CD4-positive, alpha-beta T cell (primary cell): ENCODE measurements around the gene ZNF655. TPM values are rescaled to one million over a fixed set of nuclear protein-coding genes. Genes with fewer than 3 reads are reported as not detected.

Experiments used
- ATAC-seq: fragments of 200-7000 bp; cut with Tn5 transposase; one replicate; pipeline ENCODE4 v1.10.0; 2022; ENCODE audit warnings: mild to moderate bottlenecking; ENCODE audit not compliant: poor library complexity
- CTCF ChIA-PET: fragments of 350-600 bp; sonication (Branson Sonifier 250); formaldehyde crosslinking; loops from one replicate; lab custom pipeline; 2021; ENCODE audit warnings: antibody characterized with exemption, inconsistent platforms; lab: Charles Lee
- POLR2A ChIA-PET: fragments of 350-600 bp; sonication (Branson Sonifier 250); formaldehyde crosslinking; loops from one replicate; lab custom pipeline; 2021; ENCODE audit warnings: antibody characterized with exemption, inconsistent platforms; lab: Charles Lee
- DNase-seq, 14 experiments: peaks; one replicate each; pipeline ENCODE4 v3.0.0-alpha.2; 2013 to 2020; ENCODE audit warnings: mixed read lengths in 2 of 14
- H3K27ac ChIP-seq, 2 donors: one replicate each; pipeline versions ENCODE4 v1.5.1 to v1.7.0; 2013; ENCODE audit warnings: low read length in 2 of 2, low read depth in 1 of 2, mild to moderate bottlenecking in 1 of 2
- H3K27me3 ChIP-seq, 2 experiments: 1 replicate in 1 of 2; 2 replicates in 1 of 2; pipeline versions ENCODE4 v1.6.1 to v1.7.0; 2013; ENCODE audit warnings: low read length in 2 of 2, control low read depth in 1 of 2, mild to moderate bottlenecking in 1 of 2, moderate library complexity in 1 of 2; ENCODE audit not compliant: insufficient read depth in 2 of 2, control insufficient read depth in 1 of 2
- H3K36me3 ChIP-seq: one replicate; pipeline ENCODE4 v1.6.1; 2013; ENCODE audit warnings: low read length, control low read depth; ENCODE audit not compliant: insufficient read depth
- H3K4me1 ChIP-seq: one replicate; pipeline ENCODE4 v1.6.1; 2013; ENCODE audit warnings: low read length, control low read depth; ENCODE audit not compliant: insufficient read depth
- H3K4me3 ChIP-seq: one replicate; pipeline ENCODE4 v1.5.1; 2013; ENCODE audit warnings: mild to moderate bottlenecking, low read length, moderate library complexity
- H3K9me3 ChIP-seq, 2 experiments: 1 replicate in 1 of 2; 2 replicates in 1 of 2; pipeline versions ENCODE4 v1.6.1 to v1.7.0; 2013; ENCODE audit warnings: low read length in 2 of 2, mild to moderate bottlenecking in 2 of 2, control low read depth in 1 of 2, moderate library complexity in 1 of 2; ENCODE audit not compliant: control insufficient read depth in 1 of 2, insufficient read depth in 1 of 2
- H3K27ac Mint-ChIP-seq: one replicate; pipeline ENCODE4 v1.8.0; 2020; ENCODE audit warnings: mixed read lengths
- H3K27me3 Mint-ChIP-seq: one replicate; pipeline ENCODE4 v1.8.0; 2021; ENCODE audit warnings: mixed read lengths
- H3K36me3 Mint-ChIP-seq: one replicate; pipeline ENCODE4 v1.8.0; 2021; ENCODE audit warnings: low read depth, mixed read lengths
- H3K4me1 Mint-ChIP-seq: one replicate; pipeline ENCODE4 v1.8.0; 2021; ENCODE audit warnings: low read depth, mixed read lengths
- H3K4me3 Mint-ChIP-seq: one replicate; pipeline ENCODE4 v1.8.0; 2020; ENCODE audit warnings: mild to moderate bottlenecking, mixed read lengths
- H3K9me3 Mint-ChIP-seq: one replicate; pipeline ENCODE4 v1.8.0; 2020; ENCODE audit warnings: mixed read lengths
- intact Hi-C, 2 experiments: fragments of 100-400 bp; cut with DNase I in 1 of 2; cut with micrococcal nuclease in 1 of 2; formaldehyde crosslinking; loops; one replicate each; pipeline versions ENCODE4 v1.15.1 to v1.9.0; 2023 to 2025; cut with DNase I, micrococcal nuclease
- total RNA-seq, 174 experiments: library from RNA in 2 of 174; stranded (reverse) in 2 of 174; gene quantifications; one replicate each; pipeline ENCODE4 v1.2.3 and lab custom pipeline; 2021 to 2026
- TF ChIP-seq, protein P1 (sequence below): fragments of 200-600 bp; IDR thresholded peaks from one replicate; pipeline ENCODE4 v1.8.0; 2022; ENCODE audit warnings: antibody characterized with exemption, mild to moderate bottlenecking

ZNF655 gene
- total RNA-seq, 2 experiments from 2014 or later: 145 to 146 TPM

DNA sequence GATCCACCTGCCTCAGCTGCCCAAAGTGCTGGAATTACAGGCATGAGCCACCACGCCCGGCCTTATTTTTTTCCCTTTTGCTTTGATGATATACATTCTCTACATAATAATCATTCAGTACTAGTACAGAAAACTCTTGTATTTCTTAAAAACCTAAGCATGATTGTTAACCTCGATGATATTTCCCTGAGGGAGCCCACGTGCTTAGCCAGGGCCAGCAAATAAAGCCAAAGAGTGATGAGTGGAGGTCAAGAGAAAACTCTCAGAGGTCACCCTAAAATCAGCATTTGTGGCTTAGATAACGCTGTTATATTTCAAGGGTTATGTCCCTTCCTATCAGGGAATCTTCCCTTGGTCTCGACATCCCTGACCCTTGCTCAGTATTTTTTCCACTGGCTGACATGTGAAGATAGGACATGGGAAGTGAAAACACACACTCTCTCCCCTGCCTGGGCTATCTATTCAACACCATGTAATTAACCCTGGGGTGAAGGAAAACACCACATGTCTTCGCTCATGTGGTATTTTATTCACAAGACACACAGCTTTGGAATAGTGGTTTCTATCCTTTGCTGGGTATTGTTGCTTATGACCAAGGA is 19.1 kb upstream of the ZNF655 start:
- Mint-ChIP-seq H3K9me3 (peaks cover 9% of the 10 kb centered on the region), H3K27me3 (no peaks in the 10 kb centered on the region), H3K27ac (no peak overlapping the region), H3K4me3 (no peak overlapping the region), H3K36me3 (peaks cover 18% of the 10 kb centered on the region), H3K4me1 (no peaks in the 10 kb centered on the region)
- ATAC-seq (no peak), DNase-seq (no peak)
- TF ChIP-seq, protein P1, sequence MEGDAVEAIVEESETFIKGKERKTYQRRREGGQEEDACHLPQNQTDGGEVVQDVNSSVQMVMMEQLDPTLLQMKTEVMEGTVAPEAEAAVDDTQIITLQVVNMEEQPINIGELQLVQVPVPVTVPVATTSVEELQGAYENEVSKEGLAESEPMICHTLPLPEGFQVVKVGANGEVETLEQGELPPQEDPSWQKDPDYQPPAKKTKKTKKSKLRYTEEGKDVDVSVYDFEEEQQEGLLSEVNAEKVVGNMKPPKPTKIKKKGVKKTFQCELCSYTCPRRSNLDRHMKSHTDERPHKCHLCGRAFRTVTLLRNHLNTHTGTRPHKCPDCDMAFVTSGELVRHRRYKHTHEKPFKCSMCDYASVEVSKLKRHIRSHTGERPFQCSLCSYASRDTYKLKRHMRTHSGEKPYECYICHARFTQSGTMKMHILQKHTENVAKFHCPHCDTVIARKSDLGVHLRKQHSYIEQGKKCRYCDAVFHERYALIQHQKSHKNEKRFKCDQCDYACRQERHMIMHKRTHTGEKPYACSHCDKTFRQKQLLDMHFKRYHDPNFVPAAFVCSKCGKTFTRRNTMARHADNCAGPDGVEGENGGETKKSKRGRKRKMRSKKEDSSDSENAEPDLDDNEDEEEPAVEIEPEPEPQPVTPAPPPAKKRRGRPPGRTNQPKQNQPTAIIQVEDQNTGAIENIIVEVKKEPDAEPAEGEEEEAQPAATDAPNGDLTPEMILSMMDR: no peak
- peaks cover 23 to 37% of the 10 kb centered on the region in 2 experiments for H3K9me3 ChIP-seq
- no peaks in the 10 kb centered on the region for H3K4me1 ChIP-seq
- no peak overlapping the region for H3K4me3 ChIP-seq
- H3K27me3 ChIP-seq: no peaks in the 10 kb centered on the region
- H3K36me3 ChIP-seq: no peaks in the 10 kb centered on the region
- intact Hi-C loops: no loop called here
- ChIA-PET CTCF (interaction anchor here (0.6 kb wide), 1 partner anchor 21 kb away, joined by 4 read pairs; no protein-coding TSS in a partner anchor), POLR2A (no interaction called here)
- H3K27ac ChIP-seq: no peak overlapping the region

DNA sequence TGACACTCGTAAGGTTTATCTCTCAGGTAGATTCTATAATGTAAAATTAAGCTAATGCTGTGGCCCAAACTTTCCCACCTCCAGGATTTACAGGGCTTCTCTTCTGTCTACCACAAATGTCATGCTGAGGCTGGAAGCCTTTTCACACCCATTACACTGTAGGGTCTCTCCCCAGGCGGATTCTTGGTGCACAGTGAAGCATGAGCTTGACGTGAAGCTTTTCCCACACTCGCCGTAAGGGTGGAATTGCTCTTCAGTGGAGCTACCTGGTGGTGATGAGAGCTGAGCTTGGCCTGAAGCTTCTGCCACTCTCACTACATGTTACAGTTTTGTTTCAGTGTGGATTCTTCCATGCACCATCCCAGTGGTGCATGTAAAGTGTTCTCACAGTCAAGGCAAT is 17.9 kb upstream of the ZNF655 start:
- Histone ChIP-seq H3K27ac (no peak overlapping the region), H3K4me1 (no peaks in the 10 kb centered on the region), H3K36me3 (no peaks in the 10 kb centered on the region), H3K27me3 (no peaks in the 10 kb centered on the region), H3K4me3 (no peak overlapping the region), H3K9me3 (peaks cover 23 to 30% of the 10 kb centered on the region in 2 experiments)
- DNase-seq: no peak
- intact Hi-C loops: no loop called here
- no peak for ATAC-seq
- Mint-ChIP-seq H3K36me3 (peaks cover 18% of the 10 kb centered on the region), H3K9me3 (peaks cover 7% of the 10 kb centered on the region), H3K4me3 (no peak overlapping the region), H3K27ac (no peak overlapping the region), H3K4me1 (no peaks in the 10 kb centered on the region), H3K27me3 (no peaks in the 10 kb centered on the region)
- CTCF ChIA-PET: interaction anchor here (0.7 kb wide), 1 partner anchor 23 kb away, joined by 3 read pairs; no protein-coding TSS in a partner anchor
- POLR2A ChIA-PET: no interaction called here
- TF ChIP-seq, protein P1: no peak

DNA sequence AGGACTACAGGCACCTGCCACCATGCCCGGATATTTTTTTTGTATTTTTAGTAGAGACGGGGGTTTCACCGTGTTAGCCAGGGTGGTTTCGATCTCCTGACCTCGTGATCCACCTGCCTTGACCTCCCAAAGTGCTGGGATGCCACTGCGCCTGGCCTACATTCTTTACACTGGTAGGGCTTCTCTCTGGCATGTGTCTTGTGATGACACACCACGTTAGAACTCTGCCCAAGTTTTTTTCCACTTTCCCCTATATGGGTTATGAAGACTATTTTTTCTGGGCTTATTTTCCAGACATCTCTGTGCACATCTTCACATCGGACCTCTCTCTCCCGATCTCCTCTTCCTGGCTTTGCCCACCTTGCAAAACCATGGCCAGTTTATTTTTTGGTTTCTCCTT is 17.2 kb upstream of the ZNF655 start:
- no peak overlapping the region for H3K27ac ChIP-seq
- intact Hi-C loops: no loop called here
- ATAC-seq (no peak), DNase-seq (no peak)
- H3K9me3 ChIP-seq: peaks cover 23 to 30% of the 10 kb centered on the region in 2 experiments
- H3K4me1 ChIP-seq: no peaks in the 10 kb centered on the region
- TF ChIP-seq, protein P1: no peak
- H3K4me3 Mint-ChIP-seq: no peak overlapping the region
- CTCF ChIA-PET: no interaction called here
- H3K27ac Mint-ChIP-seq: no peak overlapping the region
- H3K4me1 Mint-ChIP-seq: no peaks in the 10 kb centered on the region
- peaks cover 18% of the 10 kb centered on the region for H3K36me3 Mint-ChIP-seq
- H3K36me3 ChIP-seq: no peaks in the 10 kb centered on the region
- peaks cover 7% of the 10 kb centered on the region for H3K9me3 Mint-ChIP-seq
- POLR2A ChIA-PET: no interaction called here
- no peak overlapping the region for H3K4me3 ChIP-seq
- no peaks in the 10 kb centered on the region for H3K27me3 Mint-ChIP-seq
- H3K27me3 ChIP-seq: no peaks in the 10 kb centered on the region
